H9 (cell line): ENCODE data around the gene ST3GAL6. TPM values are rescaled to one million over a fixed set of nuclear protein-coding genes. Genes with fewer than 3 reads are reported as not detected.

Experiments used
- DNase-seq: peaks from one replicate; pipeline ENCODE4 v3.0.0-alpha.2; 2017
- H2AFZ ChIP-seq: one replicate; pipeline ENCODE4 v1.6.1; 2013; ENCODE audit warnings: mild to moderate bottlenecking, low read length, control low read depth, moderate library complexity
- H2AK5ac ChIP-seq: 2 replicates; pipeline ENCODE4 v1.6.1; 2013; ENCODE audit warnings: low read length, control low read depth, mixed read lengths; ENCODE audit not compliant: insufficient read length
- H2BK120ac ChIP-seq: one replicate; pipeline ENCODE4 v1.6.1; 2013; ENCODE audit warnings: low read depth, mild to moderate bottlenecking, low read length, control low read depth, inconsistent platforms; ENCODE audit not compliant: poor library complexity, severe bottlenecking
- H2BK12ac ChIP-seq: 2 replicates; pipeline ENCODE4 v1.6.1; 2013; ENCODE audit warnings: low read length, control low read depth, mixed read lengths, low read depth; ENCODE audit not compliant: insufficient read length
- H2BK15ac ChIP-seq: 2 replicates; pipeline ENCODE4 v1.6.1; 2013; ENCODE audit warnings: low read depth, low read length, control low read depth
- H2BK20ac ChIP-seq: one replicate; pipeline ENCODE4 v1.6.1; 2013; ENCODE audit warnings: low read depth, mild to moderate bottlenecking, low read length, control low read depth, inconsistent platforms; ENCODE audit not compliant: poor library complexity, severe bottlenecking
- H2BK5ac ChIP-seq: 2 replicates; pipeline ENCODE4 v1.6.1; 2013; ENCODE audit warnings: low read length, control low read depth, mixed read lengths; ENCODE audit not compliant: insufficient read length
- H3K14ac ChIP-seq: 2 replicates; pipeline ENCODE4 v1.6.1; 2013; ENCODE audit warnings: low read length, control low read depth; ENCODE audit not compliant: insufficient read depth
- H3K18ac ChIP-seq: 2 replicates; pipeline ENCODE4 v1.6.1; 2013; ENCODE audit warnings: low read depth, mild to moderate bottlenecking, mixed read lengths, low read length, control low read depth; ENCODE audit not compliant: insufficient read length
- H3K23ac ChIP-seq: 2 replicates; pipeline ENCODE4 v1.6.1; 2013; ENCODE audit warnings: low read length, control low read depth, mixed read lengths, low read depth; ENCODE audit not compliant: insufficient read length
- H3K23me2 ChIP-seq: 2 replicates; pipeline ENCODE4 v1.6.1; 2013; ENCODE audit warnings: low read depth, mild to moderate bottlenecking, mixed read lengths, low read length, control low read depth; ENCODE audit not compliant: insufficient read length, poor library complexity, severe bottlenecking
- H3K27ac ChIP-seq: 2 replicates; pipeline ENCODE4 v1.5.1; 2013; ENCODE audit warnings: low read length, control low read depth, mixed read lengths, low read depth; ENCODE audit not compliant: insufficient read length
- H3K27me3 ChIP-seq: 2 replicates; pipeline ENCODE4 v1.6.1; 2013; ENCODE audit warnings: low read length, control low read depth, inconsistent platforms; ENCODE audit not compliant: insufficient read depth
- H3K4ac ChIP-seq: 2 replicates; pipeline ENCODE4 v1.6.1; 2013; ENCODE audit warnings: low read depth, mild to moderate bottlenecking, control low read depth, inconsistent platforms, low read length, moderate library complexity
- H3K4me1 ChIP-seq: 2 replicates; pipeline ENCODE4 v1.6.1; 2013; ENCODE audit warnings: low read length, control low read depth, inconsistent platforms; ENCODE audit not compliant: insufficient read depth
- H3K4me2 ChIP-seq: 2 replicates; pipeline ENCODE4 v1.6.1; 2013; ENCODE audit warnings: low read length, control low read depth, mixed read lengths; ENCODE audit not compliant: insufficient read length, insufficient read depth
- H3K56ac ChIP-seq: 2 replicates; pipeline ENCODE4 v1.6.1; 2013; ENCODE audit warnings: low read depth, mild to moderate bottlenecking, mixed read lengths, low read length, control low read depth; ENCODE audit not compliant: insufficient read length
- H3K79me1 ChIP-seq: 2 replicates; pipeline ENCODE4 v1.6.1; 2013; ENCODE audit warnings: low read depth, mild to moderate bottlenecking, moderate library complexity, low read length, control low read depth, inconsistent platforms; ENCODE audit not compliant: insufficient read depth, poor library complexity, severe bottlenecking
- H3K79me2 ChIP-seq: 2 replicates; pipeline ENCODE4 v1.6.1; 2013; ENCODE audit warnings: low read length, control low read depth, inconsistent platforms; ENCODE audit not compliant: insufficient read depth
- H3K9ac ChIP-seq: 2 replicates; pipeline ENCODE4 v1.6.1; 2013; ENCODE audit warnings: low read length, control low read depth, mixed read lengths; ENCODE audit not compliant: insufficient read length; ENCODE audit errors: extremely low read depth
- H3K9me3 ChIP-seq: one replicate; pipeline ENCODE4 v1.6.1; 2013; ENCODE audit warnings: low read depth, low read length, inconsistent platforms; ENCODE audit not compliant: control insufficient read depth
- H3T11ph ChIP-seq: one replicate; pipeline ENCODE4 v1.6.1; 2013; ENCODE audit warnings: mild to moderate bottlenecking, low read length, control low read depth, inconsistent platforms
- H4K20me1 ChIP-seq: one replicate; pipeline ENCODE4 v1.6.1; 2013; ENCODE audit not compliant: control insufficient read depth, insufficient read length, insufficient read depth
- H4K5ac ChIP-seq: 2 replicates; pipeline ENCODE4 v1.6.1; 2013; ENCODE audit warnings: low read depth, mild to moderate bottlenecking, mixed read lengths, low read length, control low read depth; ENCODE audit not compliant: insufficient read length
- H4K8ac ChIP-seq: replicated peaks from 2 replicates; pipeline ENCODE4 v1.6.1; 2013; ENCODE audit warnings: low read length, control low read depth, mixed read lengths, low read depth; ENCODE audit not compliant: insufficient read length
- H4K91ac ChIP-seq: 2 replicates; pipeline ENCODE4 v1.6.1; 2013; ENCODE audit warnings: low read depth, mild to moderate bottlenecking, moderate library complexity, mixed read lengths, low read length, control low read depth; ENCODE audit not compliant: insufficient read length
- H3K27ac Mint-ChIP-seq, 3 experiments: 2 replicates in 2 of 3; 3 replicates in 1 of 3; pipeline ENCODE4 v1.8.0; 2020 to 2021; ENCODE audit warnings: mixed read lengths in 3 of 3, mild to moderate bottlenecking in 1 of 3, moderate library complexity in 1 of 3
- H3K27me3 Mint-ChIP-seq: 2 replicates; pipeline ENCODE4 v1.8.0; 2021; ENCODE audit warnings: low read depth, mild to moderate bottlenecking, moderate library complexity, mixed read lengths
- H3K36me3 Mint-ChIP-seq, 3 experiments: 2 replicates in 2 of 3; 3 replicates in 1 of 3; pipeline ENCODE4 v1.8.0; 2020 to 2021; ENCODE audit warnings: low read depth in 3 of 3, mixed read lengths in 3 of 3; ENCODE audit not compliant: insufficient read depth in 1 of 3
- H3K4me1 Mint-ChIP-seq, 2 experiments: 2 replicates each; pipeline ENCODE4 v1.8.0; 2020; ENCODE audit warnings: mixed read lengths in 2 of 2
- H3K4me3 Mint-ChIP-seq, 2 experiments: 2 replicates in 1 of 2; 3 replicates in 1 of 2; pipeline ENCODE4 v1.8.0; 2020 to 2021; ENCODE audit warnings: mild to moderate bottlenecking in 2 of 2, mixed read lengths in 2 of 2, moderate library complexity in 1 of 2
- H3K9me3 Mint-ChIP-seq, 2 experiments: 2 replicates in 1 of 2; 3 replicates in 1 of 2; pipeline ENCODE4 v1.8.0; 2020; ENCODE audit warnings: mild to moderate bottlenecking in 2 of 2, mixed read lengths in 2 of 2, moderate library complexity in 1 of 2
- CTCF ChIP-seq: fragments of 200-600 bp; sonication (generic); conservative IDR thresholded peaks from 3 replicates; pipeline ENCODE4 v1.8.0; 2021; ENCODE audit warnings: antibody characterized with exemption, mild to moderate bottlenecking
- WGBS: extraction: QIAGEN DNeasy Blood & Tissue Kit; methylation state at CpG from one replicate; pipeline ENCODE4 v1.1.7; 2013; ENCODE audit warnings: missing lambda C conversion rate, low lambda C conversion rate, mixed read lengths; ENCODE audit not compliant: insufficient read length; ENCODE audit errors: extremely low coverage; 5-methylcytosine and 5-hydroxymethylcytosine counted together
- total RNA-seq: library from RNA; stranded (reverse); gene quantifications from 2 replicates; pipeline ENCODE4 v1.2.1, GENCODE V29; 2021

The ST3GAL6 gene
- total RNA-seq, 1 experiment from 2014 or later: 6.4 TPM

GRCh38 chr3:98806521-98806920 lies 43.4 kb downstream of the ST3GAL6 start:
- Histone ChIP-seq H4K5ac (no peak overlapping the region), H2BK5ac (no peak overlapping the region), H3K27ac (no peak overlapping the region), H3K4ac (no peak overlapping the region), H3K23ac (no peak overlapping the region), H2BK120ac (no peak overlapping the region), H3K18ac (no peak overlapping the region), H3K56ac (no peak overlapping the region), H3K79me1 (no peaks in the 10 kb centered on the region), H4K20me1 (no peaks in the 10 kb centered on the region), H3K14ac (no peak overlapping the region), H2BK12ac (no peak overlapping the region), H2AK5ac (no peak overlapping the region), H2AFZ (no peak overlapping the region), H2BK20ac (no peak overlapping the region), H4K91ac (no peak overlapping the region), H3T11ph (no peak overlapping the region), H3K27me3 (no peaks in the 10 kb centered on the region), H4K8ac (no peak overlapping the region), H3K4me2 (no peak overlapping the region), H3K23me2 (no peaks in the 10 kb centered on the region), H3K9ac (no peak overlapping the region), H3K79me2 (no peaks in the 10 kb centered on the region), H2BK15ac (no peak overlapping the region), H3K9me3 (no peaks in the 10 kb centered on the region), H3K4me1 (no peaks in the 10 kb centered on the region)
- Mint-ChIP-seq H3K4me3 (no peak overlapping the region), H3K9me3 (peaks cover 4 to 5% of the 10 kb centered on the region in 2 experiments; a peak in 3 of 5 replicates), H3K36me3 (peaks cover 41 to 68% (median 63%) of the 10 kb centered on the region in 3 experiments), H3K27me3 (no peaks in the 10 kb centered on the region), H3K4me1 (no peaks in the 10 kb centered on the region), H3K27ac (peak overlapping the region in 1 of 3 experiments; percentile 51; a peak in 2 of 7 replicates)
- no peak for TF ChIP-seq CTCF
- no peak for DNase-seq
- WGBS: no CpG with 5 or more reads among the region's 1 CpG
